HUDEP-2 (cell line): ENCODE results near the gene CACNA1H.

ENCODE experiments used
- DNase-seq, 76 experiments: peaks; one replicate each; lab custom pipeline; 2025; ENCODE audit not compliant: unreplicated experiment in 76 of 76; lab: John Stamatoyannopoulos, UW

CACNA1H gene

GRCh38 chr16:1171001-1171400 lies 18.1 kb downstream of the CACNA1H start:
- no peak for DNase-seq

GRCh38 chr16:1171854-1172428 lies 19.0 kb downstream of the CACNA1H start:
- DNase-seq = no peak

GRCh38 chr16:1172651-1173050 lies 19.7 kb downstream of the CACNA1H start:
- no peak for DNase-seq

DNA sequence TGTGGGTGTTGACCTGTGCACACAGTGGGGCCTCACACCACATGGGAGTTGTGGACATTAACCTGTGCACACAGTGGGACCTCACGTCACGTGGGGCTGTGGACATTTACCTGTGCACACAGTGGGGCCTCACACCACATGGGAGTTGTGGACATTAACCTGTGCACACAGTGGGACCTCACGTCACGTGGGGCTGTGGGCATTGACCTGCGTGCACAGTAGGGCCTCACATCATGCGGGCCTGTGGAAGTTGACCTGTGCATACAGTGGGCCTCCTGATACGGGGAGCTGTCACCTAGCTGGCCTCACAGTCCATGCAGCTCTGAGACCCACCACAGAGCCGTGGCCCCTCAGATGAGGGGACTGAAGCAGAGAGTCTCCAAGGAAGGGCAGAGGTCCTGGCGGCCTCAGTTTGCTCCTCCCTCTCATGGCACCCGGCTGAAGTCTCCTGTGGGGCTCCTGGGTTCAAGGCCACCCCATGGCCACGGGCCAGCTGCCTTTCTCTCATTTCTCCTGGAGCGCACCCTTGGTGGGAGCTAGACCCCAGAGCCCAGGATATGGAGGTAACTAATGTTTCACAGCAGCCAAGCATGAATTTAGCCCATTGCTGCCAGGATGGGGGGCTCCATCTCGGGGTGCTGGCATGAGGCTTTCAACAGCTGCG lies 21.0 kb downstream of the CACNA1H start:
- DNase-seq = no peak

- no peak for DNase-seq
Observed at GRCh38 chr16:1174477-1175357, 21.8 kb downstream of the CACNA1H start.

DNA sequence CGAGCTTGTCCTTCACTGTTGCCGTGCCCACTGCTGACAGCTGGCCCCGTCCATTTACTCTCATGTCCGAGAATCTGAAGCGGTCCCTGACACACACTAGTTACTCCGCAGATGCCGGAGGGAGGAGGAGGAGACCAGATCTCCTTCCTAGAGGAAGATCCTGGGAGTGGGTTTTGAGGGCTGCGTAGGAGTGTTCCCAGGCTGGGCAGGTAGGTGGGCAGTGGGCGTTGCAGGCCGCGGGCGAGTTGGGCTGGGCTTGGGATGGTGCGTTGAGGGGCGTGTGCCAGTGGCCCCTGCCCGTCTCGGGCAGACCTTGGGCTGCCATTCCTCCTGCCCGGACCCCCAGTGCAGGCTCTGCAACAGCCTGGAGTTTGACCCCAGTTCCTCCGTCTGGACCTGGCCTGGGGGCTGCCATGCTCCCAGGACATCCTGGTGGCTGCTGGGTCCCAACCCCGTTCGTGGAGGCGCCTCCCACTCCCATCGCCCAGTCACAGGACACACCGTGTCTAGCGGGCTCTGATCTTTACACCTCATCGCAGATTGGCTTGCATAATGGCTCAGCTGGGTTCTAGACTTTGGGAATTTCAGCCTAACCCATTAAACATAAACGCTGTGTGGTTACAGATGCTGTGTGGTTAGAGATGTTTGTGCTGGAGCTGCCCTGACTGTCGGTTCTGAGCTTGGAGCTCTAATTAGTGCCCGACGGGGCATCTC lies 22.8 kb downstream of the CACNA1H start:
- no peak for DNase-seq

GRCh38 chr16:1176280-1176897 lies 23.5 kb downstream of the CACNA1H start:
- no peak for DNase-seq

- no peak for DNase-seq
Observed at GRCh38 chr16:1177053-1177452, 24.1 kb downstream of the CACNA1H start.

DNA sequence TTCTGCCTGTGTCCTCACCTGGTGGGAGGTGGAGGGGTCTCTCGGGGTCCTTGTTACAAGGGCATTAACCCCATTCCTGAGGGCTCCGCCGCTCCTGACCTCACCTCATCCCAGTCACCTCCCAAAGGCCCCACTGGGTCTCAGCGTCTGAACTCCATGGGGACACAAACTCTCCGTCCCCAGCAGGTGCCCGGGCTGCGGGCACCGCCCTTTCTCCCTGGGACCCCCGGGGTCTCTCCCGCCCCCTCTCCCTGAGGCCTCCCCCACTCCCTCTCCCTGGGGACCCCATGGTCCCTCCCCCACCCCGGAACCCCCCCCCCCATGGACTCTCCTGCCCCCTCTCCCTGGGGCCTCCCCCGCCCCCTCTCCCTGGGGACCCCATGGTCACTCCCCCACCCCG lies 24.8 kb downstream of the CACNA1H start:
- no peak for DNase-seq

- DNase-seq = no peak
Observed at GRCh38 chr16:1178295-1178910, 25.5 kb downstream of the CACNA1H start.

DNA sequence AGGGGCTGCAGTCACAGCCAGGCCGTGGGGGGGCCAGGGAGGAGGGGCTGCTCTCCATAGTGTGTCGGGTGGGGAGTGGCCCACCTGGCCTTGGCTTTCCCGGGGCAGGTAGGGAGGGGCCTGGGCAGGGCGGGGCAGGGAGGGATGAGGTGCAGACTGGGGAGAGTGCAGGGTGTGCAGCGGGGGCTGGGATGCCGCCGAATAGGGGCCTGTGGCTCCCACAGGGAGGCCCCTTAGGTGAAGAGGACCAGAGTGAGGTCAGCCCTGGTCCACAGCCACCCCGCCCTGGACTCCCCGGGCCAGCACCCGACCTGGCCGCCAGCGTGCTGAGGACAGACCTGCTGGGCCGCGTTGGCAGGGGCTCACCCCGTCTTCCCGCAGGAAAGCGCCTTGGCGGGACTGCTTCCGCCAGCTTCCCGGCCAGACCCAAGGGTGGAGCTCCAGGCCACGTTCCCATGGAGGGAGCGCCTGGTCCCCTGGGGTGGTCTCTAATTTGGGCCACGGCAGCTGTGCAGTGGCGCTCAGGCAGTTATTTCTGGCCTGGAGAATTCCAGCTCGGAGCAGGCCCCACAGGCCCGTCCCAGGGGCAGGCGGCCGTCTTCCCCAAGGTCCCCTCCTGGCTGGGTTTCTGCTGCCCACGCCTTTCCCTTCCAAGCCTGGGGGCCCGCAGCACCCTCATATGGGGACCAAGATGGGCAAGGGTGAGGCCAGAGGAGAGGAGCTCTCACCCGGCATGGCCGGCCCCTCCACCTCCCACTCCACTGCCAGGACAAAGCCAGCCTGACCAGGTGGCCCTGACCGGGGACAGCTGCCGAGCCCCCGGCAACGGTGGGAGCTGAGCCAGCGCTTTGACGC lies 27.9 kb downstream of the CACNA1H start:
- peak in 12 of 76 experiments; percentile 18 to 88 (median 71) for DNase-seq

DNA sequence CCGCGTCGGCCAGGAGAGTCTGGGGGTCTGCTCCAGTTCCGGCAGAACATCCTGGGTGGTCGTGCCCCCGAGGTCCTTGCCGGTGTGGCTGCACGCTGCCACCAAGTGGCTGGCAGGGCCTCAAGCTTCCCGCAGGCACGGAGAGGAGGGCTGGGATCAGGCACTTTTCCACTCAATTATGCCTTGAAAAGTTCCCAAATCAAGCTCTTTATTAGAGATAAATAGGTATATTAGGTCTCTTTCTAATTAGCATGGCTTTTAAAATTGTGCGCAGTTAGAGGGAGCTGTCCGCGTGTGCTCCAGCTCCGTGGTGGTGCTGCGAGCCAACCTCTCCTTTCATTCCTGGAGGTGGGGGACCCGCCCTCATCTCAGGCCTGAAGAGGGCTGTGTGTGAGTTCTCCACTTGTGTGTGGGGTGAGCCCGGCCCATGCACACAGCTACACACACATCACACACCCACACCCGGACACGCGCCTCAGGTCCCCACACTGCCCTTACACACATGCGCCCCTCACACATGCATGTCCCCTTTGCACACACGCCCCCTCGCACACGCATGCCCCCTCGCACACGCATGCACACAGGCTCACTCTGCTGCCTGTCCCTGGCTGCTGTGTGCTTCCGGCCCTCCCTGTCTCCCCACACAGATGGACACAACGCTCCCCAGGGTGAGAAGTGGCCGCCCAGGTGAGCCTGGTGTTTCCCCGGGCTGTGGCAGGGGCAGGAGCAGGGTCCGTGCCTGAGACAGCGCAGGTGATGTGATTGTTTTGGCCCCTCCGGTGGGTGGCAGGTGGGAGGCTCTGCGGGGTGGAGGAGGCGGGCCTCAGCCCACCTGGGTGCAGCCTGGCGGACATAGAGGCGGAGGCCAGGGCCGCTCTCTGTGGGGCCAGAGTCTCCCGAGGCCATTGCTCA lies 28.8 kb downstream of the CACNA1H start:
- DNase-seq = no peak

GRCh38 chr16:1182316-1182671 lies 29.4 kb downstream of the CACNA1H start:
- DNase-seq = no peak

DNA sequence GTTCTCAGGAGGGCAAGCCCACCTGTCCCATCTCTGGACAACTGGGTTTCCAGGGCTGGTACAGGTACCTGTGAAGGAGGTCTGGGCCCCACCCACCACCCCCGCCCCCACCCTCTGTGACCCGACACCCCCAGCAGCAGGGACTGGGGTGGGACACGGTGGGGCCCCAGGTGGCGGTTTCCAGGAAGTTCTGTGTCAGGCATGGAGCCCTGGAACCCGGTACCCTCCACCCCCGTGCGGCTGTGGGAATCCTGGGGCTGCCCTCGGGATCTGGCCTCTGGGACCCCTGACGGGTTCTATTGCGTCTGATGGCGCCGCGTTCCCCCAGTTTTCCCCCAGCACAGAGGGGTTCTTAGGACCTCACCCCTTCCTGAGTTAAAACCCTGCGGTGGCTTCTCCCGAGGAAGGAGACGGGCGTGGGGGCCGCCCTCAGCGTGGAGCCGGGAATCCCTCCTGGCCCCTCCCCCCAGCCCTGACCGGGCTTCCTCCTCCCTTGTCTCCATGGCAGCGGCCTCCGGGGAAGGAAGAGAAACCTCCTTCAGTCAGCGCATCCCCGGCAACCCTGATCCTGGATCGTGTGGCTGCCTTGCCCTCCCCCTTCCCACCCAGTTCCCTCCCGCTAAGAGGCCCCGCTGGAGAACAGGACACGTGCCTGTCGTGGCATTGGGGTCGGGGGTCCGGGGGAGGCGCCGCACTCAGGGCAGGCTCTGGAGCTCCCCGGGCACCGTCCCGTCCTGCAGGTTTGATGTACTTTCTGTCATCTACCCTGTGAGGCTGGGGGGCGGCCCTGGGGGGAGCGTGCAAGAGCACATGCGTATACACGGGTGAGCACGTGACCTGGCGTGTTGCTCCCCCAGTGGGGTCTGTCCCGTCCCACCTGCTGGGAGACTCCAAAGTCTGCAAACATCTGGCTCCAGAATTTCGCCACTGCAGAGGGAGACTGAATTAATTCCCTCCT lies 30.3 kb downstream of the CACNA1H start:
- DNase-seq = no peak

DNA sequence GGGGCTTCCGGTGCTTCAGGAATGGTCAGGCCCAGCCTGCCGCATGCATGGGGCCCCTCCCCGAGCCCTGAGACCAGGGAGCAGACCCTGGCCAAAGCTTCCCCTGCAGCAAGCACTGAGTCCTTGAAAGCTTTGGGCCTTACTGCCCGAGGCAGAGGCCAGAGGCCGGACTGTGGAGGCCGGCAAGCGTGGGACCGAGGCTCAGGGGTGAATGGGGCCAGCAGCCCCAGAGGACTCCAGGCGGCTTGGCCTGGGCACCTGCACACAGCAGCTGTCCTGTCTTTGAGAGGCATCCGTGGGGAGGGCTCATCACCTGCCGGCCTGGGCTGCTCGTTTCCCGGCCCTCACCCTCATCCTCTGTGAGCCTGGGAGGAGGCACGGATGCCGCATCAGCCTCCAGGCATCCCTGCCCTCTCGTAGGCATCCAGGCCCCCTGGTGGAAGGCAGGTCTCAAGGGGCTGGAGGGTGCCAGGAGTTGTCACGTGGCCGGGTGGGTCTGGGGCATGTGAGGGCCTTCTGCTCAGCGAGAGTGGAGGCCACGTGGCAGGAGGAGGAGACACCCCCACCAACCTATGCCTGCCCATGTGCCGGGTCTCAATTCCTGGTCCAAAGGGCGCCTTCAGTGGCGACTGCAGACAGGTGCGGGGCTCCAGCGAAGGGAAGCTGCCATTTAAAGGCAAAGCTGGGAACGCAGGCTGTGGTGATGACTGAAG lies 31.4 kb downstream of the CACNA1H start:
- DNase-seq = no peak

- DNase-seq = no peak
Observed at GRCh38 chr16:1184980-1185379, 32.1 kb downstream of the CACNA1H start.
